ENCODE measurements around the gene MYH3.

The MYH3 gene

GRCh38 chr17:10661437-10661836 is 4.3 kb upstream of the MYH3 start:
- H3K27ac ChIP-seq, result no peak overlapping the region
- H3K9ac ChIP-seq, result no peak overlapping the region
- H3K4me3 ChIP-seq (IDR thresholded peaks at IDR 0.05; ENCODE audit: insufficient read depth, low read depth, low read length), result no peak overlapping the region
- H2AFZ ChIP-seq (ENCODE audit: low read depth), result no peak overlapping the region
- H3K4me2 ChIP-seq, result no peak overlapping the region
- no peaks in the 10 kb centered on the region for H4K20me1 ChIP-seq (ENCODE audit: insufficient read depth)
- H3K36me3 ChIP-seq (ENCODE audit: insufficient read depth), result no peaks in the 10 kb centered on the region
- H3K4me1 ChIP-seq (ENCODE audit: low read depth, poor library complexity, severe bottlenecking), result no peaks in the 10 kb centered on the region
- TF ChIP-seq, protein P1, sequence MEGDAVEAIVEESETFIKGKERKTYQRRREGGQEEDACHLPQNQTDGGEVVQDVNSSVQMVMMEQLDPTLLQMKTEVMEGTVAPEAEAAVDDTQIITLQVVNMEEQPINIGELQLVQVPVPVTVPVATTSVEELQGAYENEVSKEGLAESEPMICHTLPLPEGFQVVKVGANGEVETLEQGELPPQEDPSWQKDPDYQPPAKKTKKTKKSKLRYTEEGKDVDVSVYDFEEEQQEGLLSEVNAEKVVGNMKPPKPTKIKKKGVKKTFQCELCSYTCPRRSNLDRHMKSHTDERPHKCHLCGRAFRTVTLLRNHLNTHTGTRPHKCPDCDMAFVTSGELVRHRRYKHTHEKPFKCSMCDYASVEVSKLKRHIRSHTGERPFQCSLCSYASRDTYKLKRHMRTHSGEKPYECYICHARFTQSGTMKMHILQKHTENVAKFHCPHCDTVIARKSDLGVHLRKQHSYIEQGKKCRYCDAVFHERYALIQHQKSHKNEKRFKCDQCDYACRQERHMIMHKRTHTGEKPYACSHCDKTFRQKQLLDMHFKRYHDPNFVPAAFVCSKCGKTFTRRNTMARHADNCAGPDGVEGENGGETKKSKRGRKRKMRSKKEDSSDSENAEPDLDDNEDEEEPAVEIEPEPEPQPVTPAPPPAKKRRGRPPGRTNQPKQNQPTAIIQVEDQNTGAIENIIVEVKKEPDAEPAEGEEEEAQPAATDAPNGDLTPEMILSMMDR (conservative IDR thresholded peaks at IDR 0.05; ENCODE audit: low read depth, low read length), result no peak
- no peaks in the 10 kb centered on the region for H3K79me2 ChIP-seq (ENCODE audit: insufficient read depth, low read depth)
- no peaks in the 10 kb centered on the region for H3K27me3 ChIP-seq (ENCODE audit: insufficient read depth, low read depth)

GRCh38 chr17:10657879-10658278 is 770 bp upstream of the MYH3 start:
- no peaks in the 10 kb centered on the region for H3K27me3 ChIP-seq (ENCODE audit: insufficient read depth, low read depth)
- H3K27ac ChIP-seq, result no peak overlapping the region
- no peaks in the 10 kb centered on the region for H3K79me2 ChIP-seq (ENCODE audit: insufficient read depth, low read depth)
- H3K36me3 ChIP-seq (ENCODE audit: insufficient read depth), result no peaks in the 10 kb centered on the region
- no peak overlapping the region for H2AFZ ChIP-seq (ENCODE audit: low read depth)
- H3K9ac ChIP-seq, result no peak overlapping the region
- H4K20me1 ChIP-seq (ENCODE audit: insufficient read depth), result no peaks in the 10 kb centered on the region
- TF ChIP-seq, protein P1 (conservative IDR thresholded peaks at IDR 0.05; ENCODE audit: low read depth, low read length), result no peak
- no peak overlapping the region for H3K4me2 ChIP-seq
- H3K4me3 ChIP-seq (IDR thresholded peaks at IDR 0.05; ENCODE audit: insufficient read depth, low read depth, low read length), result no peak overlapping the region
- H3K4me1 ChIP-seq (ENCODE audit: low read depth, poor library complexity, severe bottlenecking), result no peaks in the 10 kb centered on the region

- Histone ChIP-seq H3K9ac (no peak overlapping the region), H3K4me3 (IDR thresholded peaks at IDR 0.05; ENCODE audit: insufficient read depth, low read depth, low read length) (no peak overlapping the region), H4K20me1 (ENCODE audit: insufficient read depth) (no peaks in the 10 kb centered on the region), H3K79me2 (ENCODE audit: insufficient read depth, low read depth) (no peaks in the 10 kb centered on the region), H3K36me3 (ENCODE audit: insufficient read depth) (no peaks in the 10 kb centered on the region), H3K27me3 (ENCODE audit: insufficient read depth, low read depth) (no peaks in the 10 kb centered on the region), H3K4me1 (ENCODE audit: low read depth, poor library complexity, severe bottlenecking) (no peaks in the 10 kb centered on the region), H3K4me2 (no peak overlapping the region), H2AFZ (ENCODE audit: low read depth) (no peak overlapping the region), H3K27ac (no peak overlapping the region)
- TF ChIP-seq, protein P1 (conservative IDR thresholded peaks at IDR 0.05; ENCODE audit: low read depth, low read length), result no peak
Observed at GRCh38 chr17:10653987-10654386, 3.1 kb downstream of the MYH3 start.

DNA sequence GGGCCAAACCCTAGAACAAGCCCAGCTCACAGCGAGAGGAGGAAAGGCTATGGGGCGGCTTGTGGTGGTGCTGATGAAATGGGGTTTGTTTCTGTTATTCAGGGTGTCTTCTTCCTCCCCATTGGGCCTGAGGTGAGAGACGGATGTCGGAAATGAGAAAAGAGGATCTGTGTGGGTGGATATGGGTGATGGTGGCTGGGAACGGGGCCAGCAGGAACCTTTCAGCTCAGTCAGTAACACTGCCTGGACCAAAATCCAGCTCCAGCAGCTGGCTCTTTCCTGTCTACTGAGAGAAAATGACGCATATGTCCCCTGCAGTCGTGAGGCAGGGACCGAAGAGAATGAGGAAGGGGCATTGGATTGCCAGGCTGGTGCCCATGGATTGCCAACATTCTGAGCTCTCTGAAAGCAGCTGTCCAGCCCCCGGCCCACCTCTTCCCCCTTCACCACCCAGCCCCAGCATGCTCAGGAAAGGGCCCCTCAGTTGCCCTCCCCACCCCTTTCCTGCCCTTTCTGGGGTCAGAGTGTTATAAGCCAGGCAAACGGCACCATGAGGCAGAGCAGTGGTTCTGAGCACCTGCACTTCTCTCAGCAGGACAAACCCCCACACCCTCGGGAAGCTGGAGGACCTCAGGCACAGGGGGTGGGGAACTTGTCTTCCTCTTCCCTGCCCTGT is 4.0 kb downstream of the MYH3 start:
- Histone ChIP-seq H3K79me2 (ENCODE audit: insufficient read depth, low read depth) (no peaks in the 10 kb centered on the region), H3K4me3 (IDR thresholded peaks at IDR 0.05; ENCODE audit: insufficient read depth, low read depth, low read length) (no peak overlapping the region), H3K4me1 (ENCODE audit: low read depth, poor library complexity, severe bottlenecking) (no peaks in the 10 kb centered on the region), H2AFZ (ENCODE audit: low read depth) (no peak overlapping the region), H3K36me3 (ENCODE audit: insufficient read depth) (no peaks in the 10 kb centered on the region), H3K9ac (no peak overlapping the region), H4K20me1 (ENCODE audit: insufficient read depth) (no peaks in the 10 kb centered on the region), H3K27me3 (ENCODE audit: insufficient read depth, low read depth) (no peaks in the 10 kb centered on the region), H3K4me2 (no peak overlapping the region), H3K27ac (no peak overlapping the region)
- TF ChIP-seq, protein P1 (conservative IDR thresholded peaks at IDR 0.05; ENCODE audit: low read depth, low read length), result no peak

Data from KMS-11 (cell line).